Hindlimb muscle (tissue), 1 donor: ENCODE results near the gene CREBZF. TPM values are rescaled to one million over a fixed set of nuclear protein-coding genes. Genes with fewer than 3 reads are reported as not detected.
"Not testable (repeated sequence)": the region's sequence is repeated elsewhere in the genome, so short reads cannot be mapped to it uniquely, and the experiment has no call there.

ENCODE experiments used
- DNase-seq: peaks from one replicate; pipeline ENCODE4 v3.0.0-alpha.2; 2013
- polyA plus RNA-seq: library from polyadenylated mRNA; unstranded; fragments of 120-200 nt; gene quantifications from one replicate; pipeline ENCODE4 v1.2.1, GENCODE V29; 2013; ENCODE audit not compliant: insufficient read length

The CREBZF gene
- polyA plus RNA-seq, 1 donor = 50.5 TPM

GRCh38 chr11:85670949-85671663 is 6.2 kb upstream of the CREBZF start:
- not testable (repeated sequence) for DNase-seq

GRCh38 chr11:85668157-85668556 is 3.2 kb upstream of the CREBZF start:
- no peak for DNase-seq

DNA sequence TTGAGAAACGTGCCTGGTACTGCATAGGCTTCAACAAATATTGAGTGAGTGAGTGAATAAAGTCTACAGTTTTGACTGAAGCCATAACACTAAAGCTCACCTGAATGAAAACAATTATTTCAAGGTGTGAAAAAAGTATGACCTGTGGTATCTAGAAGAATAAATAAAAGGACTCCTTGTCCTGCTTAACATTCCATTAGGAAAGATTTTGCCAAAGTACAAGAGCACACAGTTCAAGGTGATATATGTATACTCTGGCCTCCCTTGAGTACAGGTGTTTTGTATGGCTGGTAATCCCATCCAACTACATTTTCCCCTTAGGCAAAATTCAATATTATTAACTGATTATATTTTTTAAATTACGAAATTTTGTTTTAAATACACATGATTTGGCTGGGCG is 1.8 kb upstream of the CREBZF start:
- DNase-seq = no peak

GRCh38 chr11:85665733-85666132 is 804 bp upstream of the CREBZF start:
- DNase-seq = no peak

DNA sequence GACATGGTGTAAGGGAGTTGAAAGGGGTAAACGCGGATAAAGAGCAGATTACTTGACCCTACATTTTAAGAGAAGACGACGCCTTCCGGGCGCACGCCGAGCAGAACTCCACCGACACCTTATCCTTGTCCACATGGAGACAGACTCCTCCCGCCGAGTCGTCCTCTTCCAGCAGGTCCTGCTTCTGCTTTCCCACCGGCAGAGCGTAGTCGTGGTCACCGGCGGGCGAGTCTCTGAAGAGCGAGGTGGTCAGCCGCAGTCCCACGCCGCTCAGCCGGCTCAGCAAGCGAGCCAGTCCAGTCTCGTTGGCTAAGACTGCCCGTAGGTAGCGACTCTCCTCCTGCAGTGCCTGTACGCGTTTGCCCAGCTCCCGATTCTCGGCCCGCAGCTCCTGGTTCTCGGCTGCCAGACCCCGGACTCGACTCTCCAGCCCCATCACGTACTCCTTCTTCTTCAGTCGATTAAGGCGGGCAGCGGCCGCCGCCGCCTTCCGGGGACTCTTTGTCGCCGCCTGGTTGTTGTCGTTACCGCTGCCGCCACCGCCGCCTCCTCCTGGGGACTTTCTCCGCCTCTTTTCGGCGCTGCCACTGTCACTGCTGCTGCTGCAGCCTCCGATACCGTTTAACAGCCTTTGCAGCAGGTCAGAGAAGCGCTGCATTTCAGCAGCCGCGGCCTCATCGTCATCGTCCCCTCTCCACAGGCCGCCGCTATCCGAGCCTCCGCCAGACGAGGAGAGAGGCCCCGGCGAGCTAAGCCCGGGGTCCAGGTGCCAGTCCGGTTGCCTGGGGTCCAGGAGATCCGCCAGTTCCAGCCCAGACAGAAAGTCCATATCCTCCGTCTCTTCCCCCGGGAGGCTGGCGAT is 945 bp downstream of the CREBZF start:
- DNase-seq = peak; percentile 77

DNA sequence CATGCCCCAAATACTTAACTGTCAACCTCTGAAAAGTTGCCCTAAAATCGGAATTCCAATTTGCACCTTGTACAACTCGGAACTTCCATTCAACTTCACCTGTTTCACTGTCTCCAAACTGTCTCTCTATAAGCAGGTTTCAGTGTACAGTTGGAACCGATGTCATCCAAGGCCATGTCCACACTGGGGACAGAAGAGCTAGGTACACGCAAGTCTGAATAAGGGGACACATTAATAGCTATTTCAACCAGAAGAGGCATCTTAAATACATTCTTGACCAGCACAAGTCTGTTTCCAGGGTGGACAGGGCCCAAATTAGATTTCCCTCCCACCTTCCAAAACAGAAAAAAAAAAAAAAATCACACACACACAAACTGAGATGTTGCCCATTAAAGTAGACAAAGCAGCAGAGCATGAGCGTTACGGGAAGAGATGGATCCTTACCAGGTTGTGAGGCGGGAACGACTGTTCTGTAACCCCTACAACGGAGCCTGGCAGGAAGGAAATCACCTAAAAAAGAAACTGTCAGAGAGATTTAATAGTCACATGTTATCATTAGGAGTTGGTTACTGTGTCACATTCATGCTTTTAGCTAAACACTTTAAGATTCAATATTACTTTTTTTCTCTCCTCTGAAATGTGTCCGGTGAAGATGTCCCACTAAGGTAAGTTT is 1.7 kb downstream of the CREBZF start:
- DNase-seq = no peak

DNA sequence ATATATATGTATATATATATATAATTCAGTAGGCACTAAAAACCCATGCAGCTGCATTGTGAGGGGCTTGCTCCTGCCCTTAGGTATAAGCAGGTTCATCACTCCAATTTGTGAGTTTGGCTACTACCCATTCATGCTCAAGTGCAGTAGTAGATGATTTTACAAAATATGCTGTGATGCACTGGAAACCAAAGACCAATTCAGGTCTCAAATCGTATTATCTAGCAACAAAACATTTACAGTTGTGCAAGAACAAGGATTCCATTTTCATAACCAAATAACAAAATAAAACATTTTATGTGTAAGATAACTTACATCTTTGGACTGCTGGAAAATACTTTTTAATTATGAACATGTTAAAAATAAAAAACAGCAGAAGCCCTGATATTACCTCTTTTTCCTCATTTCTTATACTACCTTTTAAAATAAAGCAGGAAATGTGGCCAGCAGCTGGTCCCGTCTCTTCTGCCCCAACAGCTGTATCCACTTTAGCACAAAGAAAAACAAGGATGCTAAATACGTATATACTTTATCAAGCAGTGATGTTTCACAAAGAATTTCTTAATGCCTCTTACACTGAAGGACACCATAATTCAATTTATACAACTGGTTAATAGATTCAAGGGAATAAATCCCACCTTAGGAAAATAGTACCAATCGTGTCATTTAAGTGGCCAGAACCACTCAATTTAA is 2.8 kb downstream of the CREBZF start:
- no peak for DNase-seq

- DNase-seq = no peak
These were observed 6.7 kb downstream of the CREBZF start for GRCh38 chr11:85658180-85658579.

DNA sequence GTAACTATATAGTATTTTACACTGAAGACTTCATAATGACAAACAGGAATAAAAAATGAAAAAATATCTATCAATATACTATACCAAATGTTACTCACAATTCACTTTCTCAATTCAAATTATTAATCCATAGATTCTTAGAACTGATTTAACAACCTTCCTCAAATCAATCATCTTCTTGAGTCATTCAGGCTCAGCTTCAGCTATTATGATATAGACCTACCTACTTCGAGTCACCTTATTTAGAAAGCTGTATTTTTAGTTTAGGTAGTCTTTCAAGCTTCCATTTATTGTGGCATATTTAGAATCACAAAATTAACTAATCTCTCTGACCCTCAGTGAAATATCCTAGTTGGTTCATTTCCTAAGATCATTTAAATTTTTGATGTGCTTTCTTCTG is 8.2 kb downstream of the CREBZF start:
- DNase-seq = no peak

DNA sequence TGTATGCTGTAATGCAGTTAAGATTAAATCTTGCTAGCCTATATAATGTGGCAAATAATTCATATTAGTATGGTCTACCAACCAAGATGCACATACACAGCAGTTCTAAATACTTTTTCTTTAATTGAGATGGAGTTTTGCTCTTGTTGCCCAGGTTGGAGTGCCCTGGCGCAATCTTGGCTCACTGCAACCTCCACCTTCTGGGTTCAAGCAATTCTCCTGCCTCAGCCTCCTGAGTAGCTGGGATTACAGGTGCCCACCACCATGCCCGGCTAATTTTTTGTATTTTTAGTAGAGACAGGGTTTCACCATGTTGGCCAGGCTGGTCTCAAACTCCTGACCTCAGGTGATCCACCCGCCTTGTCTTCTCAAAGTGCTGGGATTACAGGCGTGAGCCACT is 10.6 kb downstream of the CREBZF start:
- DNase-seq = not testable (repeated sequence)

DNA sequence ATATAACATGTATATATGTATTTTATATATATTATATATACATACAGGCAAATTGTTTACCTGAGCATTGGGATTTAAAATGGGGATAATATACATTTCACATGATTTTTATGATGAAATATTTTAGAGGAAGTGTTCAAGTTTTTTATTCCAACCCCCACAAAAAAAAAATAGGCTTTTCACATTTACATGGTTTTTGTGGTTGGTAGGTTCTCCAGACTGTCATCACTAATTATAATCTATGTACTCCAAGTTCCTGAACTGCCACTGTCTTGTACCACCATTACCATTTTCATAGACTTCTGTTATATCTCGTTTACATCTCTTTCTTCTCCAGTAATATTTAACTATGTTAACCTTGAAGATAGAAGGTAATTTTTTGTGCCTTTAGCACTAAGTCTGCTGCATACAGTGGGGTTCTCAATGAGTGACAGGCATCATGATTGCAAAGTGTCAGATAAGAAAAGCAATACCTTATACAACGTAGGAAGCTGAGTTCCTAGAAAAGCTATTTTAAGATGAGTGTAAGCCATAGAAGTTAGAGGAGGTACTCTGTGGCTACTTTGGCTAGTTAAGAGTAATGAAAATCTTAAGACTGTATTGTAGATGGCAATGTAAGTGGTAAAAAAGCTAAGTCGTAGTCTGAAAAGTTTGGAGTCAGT is 12.0 kb downstream of the CREBZF start:
- DNase-seq = no peak

DNA sequence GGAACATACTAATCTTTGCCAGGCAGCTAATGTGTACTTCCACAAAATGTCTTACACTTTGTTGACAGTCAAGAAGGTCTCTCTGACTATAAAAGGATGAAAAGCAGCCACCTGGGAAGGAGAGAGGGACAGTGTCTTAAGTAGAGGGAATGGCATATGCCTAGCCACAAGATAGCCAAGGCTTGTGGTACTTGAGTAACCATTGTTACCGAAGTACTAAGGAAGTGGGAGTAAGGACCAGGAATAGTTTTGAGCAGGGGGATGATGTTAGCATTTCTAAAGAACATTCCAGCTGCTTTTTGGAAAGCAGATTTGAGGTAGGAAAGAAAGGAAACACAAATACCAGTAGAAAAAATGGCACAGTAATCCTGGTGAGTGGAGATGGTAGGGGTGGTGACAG is 13.8 kb downstream of the CREBZF start:
- no peak for DNase-seq

GRCh38 chr11:85647604-85648299 is 17.2 kb downstream of the CREBZF start, which contains the start of gene TMEM126A:
TMEM126A (plus strand) TSS chr11:85647967; CDS start chr11:85650256, 2,289 bp downstream.
- DNase-seq = peak; percentile 91

DNA sequence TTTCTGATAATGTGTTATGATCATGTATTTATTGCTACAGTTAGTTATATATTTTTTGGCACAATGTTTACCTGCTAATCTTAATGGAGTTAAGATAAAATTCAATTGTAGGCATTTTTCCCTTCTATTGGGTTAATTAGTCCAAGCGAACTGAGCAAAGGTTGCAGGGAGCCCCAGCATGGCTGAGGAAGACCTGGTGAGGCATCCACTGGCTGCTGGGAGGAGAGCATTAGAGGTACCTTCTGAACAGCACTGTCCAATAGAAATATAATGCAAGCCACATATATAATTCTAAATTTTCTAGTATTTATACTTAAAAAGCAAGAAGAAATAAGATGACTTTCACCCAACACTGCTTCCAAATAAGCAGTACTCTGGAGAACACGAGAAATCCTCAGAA is 17.9 kb downstream of the CREBZF start:
- no peak for DNase-seq

- DNase-seq = no peak
These were observed 21.7 kb downstream of the CREBZF start for GRCh38 chr11:85643191-85643614.

GRCh38 chr11:85634747-85635146 is 30.2 kb downstream of the CREBZF start:
- no peak for DNase-seq

DNA sequence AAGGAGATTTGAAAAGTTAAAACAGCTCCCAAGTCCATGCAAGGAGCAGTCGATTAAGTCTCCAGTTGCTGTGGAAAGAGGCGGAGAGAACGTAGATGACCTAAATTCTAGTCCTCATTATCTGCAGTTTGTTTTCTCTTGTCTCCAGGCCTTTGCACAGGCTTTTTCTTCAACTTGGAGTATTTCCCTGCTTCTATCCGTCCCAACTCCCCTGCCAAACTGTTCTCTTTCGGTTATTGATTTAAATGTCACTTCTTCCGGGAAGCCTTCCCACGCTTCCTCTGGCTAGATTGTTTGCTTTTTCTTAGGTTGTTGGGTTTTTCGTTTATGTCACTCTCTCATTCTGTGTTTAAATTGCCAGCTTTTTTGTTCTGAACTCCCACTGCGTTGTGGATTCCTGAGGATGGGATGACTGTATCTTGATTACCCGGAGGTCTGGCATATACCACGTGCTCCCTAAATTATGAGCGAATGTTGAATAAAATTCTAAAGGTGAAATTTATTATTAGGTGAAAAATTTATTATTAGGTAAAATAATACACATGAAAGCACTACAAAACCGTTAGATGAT is 36.1 kb downstream of the CREBZF start:
- no peak for DNase-seq

DNA sequence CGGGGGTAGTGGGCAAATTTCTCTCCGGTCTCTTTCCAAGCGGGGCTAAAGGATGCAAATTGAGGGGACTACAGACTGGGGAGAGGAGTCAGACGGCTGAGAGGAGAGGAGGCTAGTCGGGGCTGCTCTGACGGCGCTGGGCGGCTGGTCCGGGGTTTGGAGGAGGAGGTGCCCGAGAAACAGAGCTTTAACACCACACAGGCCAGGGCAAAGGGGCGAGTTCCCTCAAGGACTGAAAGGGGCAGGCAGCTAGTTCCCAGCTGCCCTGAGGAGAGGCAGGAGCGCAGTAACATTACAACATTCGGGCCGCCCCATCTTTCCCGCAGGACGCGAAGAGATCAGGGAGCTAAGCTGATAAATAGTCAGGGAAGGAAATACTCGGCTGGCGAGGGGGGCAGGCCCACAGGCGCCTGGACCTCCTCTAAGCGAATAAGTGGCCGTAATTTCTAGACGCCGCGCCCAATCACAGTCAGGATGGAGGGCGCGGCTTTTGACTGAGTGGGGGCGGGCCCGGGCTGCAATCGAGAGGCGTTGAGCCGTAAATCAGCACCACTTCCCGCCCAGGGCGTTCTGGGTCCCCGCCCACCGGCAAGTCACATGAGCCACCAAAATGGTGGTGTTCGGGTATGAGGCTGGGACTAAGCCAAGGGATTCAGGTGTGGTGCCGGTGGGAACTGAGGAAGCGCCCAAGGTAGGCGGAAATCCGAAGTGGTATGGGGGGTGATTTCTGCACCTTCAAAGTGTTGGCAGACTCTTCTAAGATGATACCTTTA is 36.7 kb downstream of the CREBZF start, which contains the start of gene TMEM126B:
TSS of gene TMEM126B (plus strand) at position 596 of the 773 bp plus-strand sequence. CDS start at position 611, 15 bp downstream.
- DNase-seq = peak; percentile 97

- peak; percentile 51 for DNase-seq
These were observed 37.5 kb downstream of the CREBZF start, which contains the start of gene DLG2 for GRCh38 chr11:85627332-85627997. DLG2 (minus strand) TSS chr11:85627344.
